D721Med (cell line): Measurements from ENCODE around the gene MYZAP.

Source experiments
- DNase-seq: peaks from one replicate; pipeline ENCODE4 v3.0.0; 2011; ENCODE audit warnings: low spot score; ENCODE audit not compliant: insufficient read length
- FAIRE-seq: peaks from 2 replicates; lab custom pipeline; 2011; peaks lifted over from hg19 to GRCh38; lab: Jason Lieb, UNC
- CTCF ChIP-seq: IDR thresholded peaks from 2 replicates; pipeline ENCODE4 v1.5.1; 2012; ENCODE audit warnings: mild to moderate bottlenecking, control low read depth; ENCODE audit not compliant: insufficient read depth; ENCODE audit errors: missing control alignments

Gene MYZAP

GRCh38 chr15:57655809-57656208 lies 64.1 kb downstream of the MYZAP start:
- no peak for FAIRE-seq
- peak; percentile 31 for TF ChIP-seq CTCF
- no peak for DNase-seq

- DNase-seq = no peak
- FAIRE-seq = no peak
- TF ChIP-seq CTCF = no peak
Observed at GRCh38 chr15:57656434-57656833, 64.7 kb downstream of the MYZAP start.

GRCh38 chr15:57657619-57658018 lies 65.9 kb downstream of the MYZAP start:
- FAIRE-seq = no peak
- no peak for DNase-seq
- TF ChIP-seq CTCF = no peak

GRCh38 chr15:57662091-57662744 lies 70.5 kb downstream of the MYZAP start:
- no peak for DNase-seq
- TF ChIP-seq CTCF = no peak
- FAIRE-seq = no peak

GRCh38 chr15:57662802-57663201 lies 71.1 kb downstream of the MYZAP start:
- DNase-seq = no peak
- no peak for TF ChIP-seq CTCF
- no peak for FAIRE-seq

- no peak for TF ChIP-seq CTCF
- no peak for FAIRE-seq
- DNase-seq = no peak
Observed at GRCh38 chr15:57663262-57663661, 71.6 kb downstream of the MYZAP start.

GRCh38 chr15:57665194-57665593 lies 73.5 kb downstream of the MYZAP start:
- TF ChIP-seq CTCF = no peak
- DNase-seq (no peak), FAIRE-seq (no peak)
